ENCODE data around the gene CAMTA1.
"Not testable (repeated sequence)": the region's sequence is repeated elsewhere in the genome, so short reads cannot be mapped to it uniquely, and the experiment has no call there.

The CAMTA1 gene

DNA sequence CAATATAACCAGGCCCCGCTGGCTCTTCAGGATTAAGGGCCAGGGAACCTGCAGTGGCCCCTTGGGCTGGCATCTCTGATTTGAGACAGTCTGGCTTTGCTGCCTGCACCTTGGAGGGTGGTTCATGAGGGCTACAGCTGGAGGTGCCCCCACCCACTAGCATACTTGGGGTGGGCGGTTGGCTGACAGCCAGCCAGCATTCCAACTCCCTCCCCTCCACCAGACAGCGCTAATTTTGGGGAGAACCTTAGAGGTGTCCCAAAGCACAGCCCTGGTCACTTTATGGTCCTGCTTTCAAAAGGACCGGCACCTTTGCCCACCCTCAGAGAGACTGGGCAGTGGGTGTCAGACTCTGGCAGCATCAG lies 805.2 kb downstream of the CAMTA1 start:
- Histone ChIP-seq H3K27ac (ENCODE audit: low read depth, low read length) (no peak overlapping the region), H3K4me3 (ENCODE audit: low read depth in 1 of 5, low read length in 5 of 5) (no peak overlapping the region), H3K9ac (ENCODE audit: low read length in 5 of 5) (peak overlapping the region in 1 of 5 donors; percentile 7), H3K9me3 (ENCODE audit: control insufficient read depth in 5 of 5, low read length in 5 of 5) (no peaks in the 10 kb centered on the region), H3K36me3 (ENCODE audit: control insufficient read depth in 5 of 5, insufficient read depth in 5 of 5, low read length in 5 of 5) (no peaks in the 10 kb centered on the region), H3K27me3 (ENCODE audit: control insufficient read depth in 5 of 5, insufficient read depth in 4 of 5, low read length in 5 of 5) (peaks cover 0 to 17% (median 1%) of the 10 kb centered on the region in 5 donors), H3K4me1 (ENCODE audit: control insufficient read depth in 5 of 5, insufficient read depth in 5 of 5, low read length in 5 of 5) (no peaks in the 10 kb centered on the region)

DNA sequence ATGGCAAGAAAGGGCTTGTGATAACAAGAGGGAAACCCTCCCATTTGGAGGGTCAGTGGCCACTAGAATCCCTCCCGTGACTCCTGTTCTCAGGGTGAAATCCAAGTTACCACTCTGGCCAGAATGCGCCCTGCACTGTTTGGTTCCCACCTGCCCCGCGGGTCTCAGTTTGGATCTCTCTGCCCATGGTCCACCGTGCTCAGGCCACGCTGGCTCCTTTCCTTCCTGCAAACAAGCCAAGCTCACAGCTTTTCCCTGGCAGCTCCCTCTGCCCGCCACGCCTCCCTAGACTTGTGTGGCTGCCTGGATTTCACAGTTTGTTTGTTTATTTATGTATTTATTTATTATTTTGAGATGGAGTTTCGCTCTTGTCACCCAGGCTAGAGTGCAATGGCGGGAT lies 806.3 kb downstream of the CAMTA1 start:
- H3K4me3 ChIP-seq (ENCODE audit: low read depth in 1 of 5, low read length in 5 of 5) = no peak overlapping the region
- no peaks in the 10 kb centered on the region for H3K9me3 ChIP-seq (ENCODE audit: control insufficient read depth in 5 of 5, low read length in 5 of 5)
- H3K27ac ChIP-seq (ENCODE audit: low read depth, low read length) = no peak overlapping the region
- H3K9ac ChIP-seq (ENCODE audit: low read length in 5 of 5) = no peak overlapping the region
- peaks cover 0 to 16% (median 0%) of the 10 kb centered on the region in 5 donors for H3K27me3 ChIP-seq (ENCODE audit: control insufficient read depth in 5 of 5, insufficient read depth in 4 of 5, low read length in 5 of 5)
- H3K4me1 ChIP-seq (ENCODE audit: control insufficient read depth in 5 of 5, insufficient read depth in 5 of 5, low read length in 5 of 5) = no peaks in the 10 kb centered on the region
- no peaks in the 10 kb centered on the region for H3K36me3 ChIP-seq (ENCODE audit: control insufficient read depth in 5 of 5, insufficient read depth in 5 of 5, low read length in 5 of 5)

DNA sequence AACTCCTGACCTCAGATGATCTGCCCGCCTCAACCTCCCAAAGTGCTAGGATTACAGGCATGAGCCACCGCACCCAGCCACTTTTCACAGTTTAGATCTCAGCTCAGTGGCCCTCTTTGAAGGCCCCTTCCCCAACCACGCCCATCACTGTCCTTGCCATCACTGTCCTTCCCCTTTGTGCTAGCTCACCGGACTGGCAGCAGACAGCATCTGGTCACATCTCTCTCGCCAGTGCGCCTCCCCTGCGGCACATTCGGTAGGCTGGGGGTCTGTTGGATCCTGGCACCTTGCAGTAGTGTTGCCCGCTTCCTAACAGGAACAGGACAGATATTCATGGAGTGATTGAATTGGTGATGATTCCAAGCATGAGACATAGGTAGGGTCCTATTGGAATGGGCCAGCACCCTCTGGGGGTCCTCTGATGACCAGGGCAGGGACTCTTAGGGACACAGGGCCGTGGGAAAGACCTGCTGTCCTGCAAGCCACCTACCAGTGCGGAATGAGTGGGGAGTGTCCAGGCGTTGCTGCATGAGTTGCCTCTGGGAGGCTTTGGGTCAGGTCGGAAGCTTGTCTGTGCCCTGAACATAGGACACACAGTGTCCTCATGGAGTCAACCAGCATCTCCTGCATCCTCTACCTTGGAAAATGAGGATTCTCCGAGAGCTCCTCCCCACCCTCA lies 807.0 kb downstream of the CAMTA1 start:
- no peaks in the 10 kb centered on the region for H3K36me3 ChIP-seq (ENCODE audit: control insufficient read depth in 5 of 5, insufficient read depth in 5 of 5, low read length in 5 of 5)
- H3K9ac ChIP-seq (ENCODE audit: low read length in 5 of 5) = no peak overlapping the region
- no peak overlapping the region for H3K27ac ChIP-seq (ENCODE audit: low read depth, low read length)
- H3K4me1 ChIP-seq (ENCODE audit: control insufficient read depth in 5 of 5, insufficient read depth in 5 of 5, low read length in 5 of 5) = no peaks in the 10 kb centered on the region
- peaks cover 0 to 17% (median 0%) of the 10 kb centered on the region in 5 donors for H3K27me3 ChIP-seq (ENCODE audit: control insufficient read depth in 5 of 5, insufficient read depth in 4 of 5, low read length in 5 of 5)
- H3K4me3 ChIP-seq (ENCODE audit: low read depth in 1 of 5, low read length in 5 of 5) = no peak overlapping the region
- H3K9me3 ChIP-seq (ENCODE audit: control insufficient read depth in 5 of 5, low read length in 5 of 5) = no peaks in the 10 kb centered on the region

DNA sequence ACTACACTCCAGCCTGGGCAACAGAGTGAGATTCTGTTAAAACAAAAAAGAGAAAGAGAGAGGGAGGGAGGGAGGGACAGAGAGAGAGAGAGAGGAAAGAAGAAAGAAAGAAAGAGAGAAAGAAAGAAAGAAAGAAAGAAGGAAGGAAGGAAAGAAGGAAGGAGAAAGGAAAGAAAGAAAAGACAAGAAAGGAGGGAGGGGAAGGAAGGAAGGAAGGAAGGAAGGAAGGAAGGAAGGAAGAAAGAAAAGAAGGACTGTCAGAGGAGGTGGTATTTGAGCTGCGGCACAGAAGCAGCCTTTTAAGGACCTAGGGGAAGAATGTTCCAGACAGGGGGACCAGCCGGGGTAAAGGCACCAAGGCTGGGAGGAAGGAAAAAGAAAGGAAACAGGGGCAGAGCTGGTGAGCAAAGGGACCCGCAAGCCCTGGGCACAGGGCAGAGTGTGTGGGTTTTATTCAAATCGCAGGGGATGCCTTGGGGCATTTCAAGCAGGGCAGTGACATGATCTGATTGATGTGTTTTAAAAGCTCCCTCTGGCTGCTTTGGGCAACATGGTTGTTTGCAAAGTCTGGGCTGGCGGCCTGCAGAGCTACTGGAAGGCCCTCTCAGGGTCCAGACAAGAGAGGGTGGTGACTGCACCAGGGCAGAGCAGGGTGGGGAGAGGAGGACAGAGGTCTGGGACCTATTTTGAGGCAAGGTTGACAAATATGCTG lies 808.9 kb downstream of the CAMTA1 start:
- no peaks in the 10 kb centered on the region for H3K4me1 ChIP-seq (ENCODE audit: control insufficient read depth in 5 of 5, insufficient read depth in 5 of 5, low read length in 5 of 5)
- H3K9me3 ChIP-seq (ENCODE audit: control insufficient read depth in 5 of 5, low read length in 5 of 5) = no peaks in the 10 kb centered on the region
- no peak overlapping the region for H3K4me3 ChIP-seq (ENCODE audit: low read depth in 1 of 5, low read length in 5 of 5)
- H3K27ac ChIP-seq (ENCODE audit: low read depth, low read length) = no peak overlapping the region
- H3K9ac ChIP-seq (ENCODE audit: low read length in 5 of 5) = no peak overlapping the region
- H3K27me3 ChIP-seq (ENCODE audit: control insufficient read depth in 5 of 5, insufficient read depth in 4 of 5, low read length in 5 of 5) = peaks cover 0 to 13% (median 0%) of the 10 kb centered on the region in 5 donors
- no peaks in the 10 kb centered on the region for H3K36me3 ChIP-seq (ENCODE audit: control insufficient read depth in 5 of 5, insufficient read depth in 5 of 5, low read length in 5 of 5)

DNA sequence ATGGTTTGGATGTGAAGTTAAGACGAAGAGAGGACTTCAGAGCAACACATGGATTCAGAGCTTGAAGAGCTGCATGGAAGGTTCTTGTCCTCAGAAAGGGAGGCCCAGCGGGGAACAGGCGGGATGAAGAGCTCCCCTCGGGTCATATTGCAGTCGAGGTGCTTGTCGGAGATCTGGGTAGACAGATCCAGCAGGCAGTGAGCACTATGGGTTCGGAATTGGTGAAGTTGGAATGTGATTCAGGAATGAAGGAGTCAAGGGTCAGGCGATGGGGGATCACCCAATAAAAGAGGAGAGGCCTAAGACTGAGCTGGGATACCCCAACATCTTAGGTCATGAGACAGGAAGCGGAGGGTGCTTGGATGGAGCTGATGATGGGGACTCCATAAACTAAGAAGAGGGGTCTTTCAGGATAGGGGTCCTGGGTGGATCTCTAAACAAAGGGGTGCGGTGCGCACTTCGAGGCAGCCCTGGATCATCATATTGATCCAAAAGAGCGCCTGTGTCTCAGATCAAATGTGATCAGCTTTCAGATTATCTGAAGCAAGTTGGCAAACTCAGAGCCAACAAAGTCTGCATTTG lies 809.6 kb downstream of the CAMTA1 start:
- Histone ChIP-seq H3K9me3 (ENCODE audit: control insufficient read depth in 5 of 5, low read length in 5 of 5) (no peaks in the 10 kb centered on the region), H3K4me3 (ENCODE audit: low read depth in 1 of 5, low read length in 5 of 5) (no peak overlapping the region), H3K4me1 (ENCODE audit: control insufficient read depth in 5 of 5, insufficient read depth in 5 of 5, low read length in 5 of 5) (no peaks in the 10 kb centered on the region), H3K27me3 (ENCODE audit: control insufficient read depth in 5 of 5, insufficient read depth in 4 of 5, low read length in 5 of 5) (peaks cover 0 to 11% (median 0%) of the 10 kb centered on the region in 5 donors), H3K9ac (ENCODE audit: low read length in 5 of 5) (no peak overlapping the region), H3K27ac (ENCODE audit: low read depth, low read length) (no peak overlapping the region), H3K36me3 (ENCODE audit: control insufficient read depth in 5 of 5, insufficient read depth in 5 of 5, low read length in 5 of 5) (no peaks in the 10 kb centered on the region)

DNA sequence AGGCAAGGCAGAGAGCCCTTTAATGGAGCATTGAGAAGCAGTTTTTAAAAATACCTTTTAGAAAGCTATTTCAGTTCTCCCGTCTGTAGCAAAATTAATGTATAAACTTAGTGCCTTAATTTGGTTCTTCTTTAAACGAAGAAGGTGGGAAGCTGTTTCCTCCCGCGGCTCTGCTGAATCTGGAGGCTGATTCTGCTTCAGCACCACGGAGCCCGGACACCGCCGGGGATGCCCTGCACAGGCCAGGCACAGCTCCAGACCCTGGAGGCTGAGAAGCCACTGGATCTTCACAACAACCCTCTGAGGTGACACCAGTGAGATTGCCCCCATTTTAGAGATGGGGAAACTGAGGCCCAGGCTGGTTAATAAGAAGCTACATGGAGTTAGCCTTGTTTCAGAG lies 810.1 kb downstream of the CAMTA1 start:
- Histone ChIP-seq H3K9me3 (ENCODE audit: control insufficient read depth in 5 of 5, low read length in 5 of 5) (no peaks in the 10 kb centered on the region), H3K9ac (ENCODE audit: low read length in 5 of 5) (no peak overlapping the region), H3K4me3 (ENCODE audit: low read depth in 1 of 5, low read length in 5 of 5) (no peak overlapping the region), H3K36me3 (ENCODE audit: control insufficient read depth in 5 of 5, insufficient read depth in 5 of 5, low read length in 5 of 5) (no peaks in the 10 kb centered on the region), H3K27ac (ENCODE audit: low read depth, low read length) (no peak overlapping the region), H3K27me3 (ENCODE audit: control insufficient read depth in 5 of 5, insufficient read depth in 4 of 5, low read length in 5 of 5) (peaks cover 0 to 11% (median 0%) of the 10 kb centered on the region in 5 donors), H3K4me1 (ENCODE audit: control insufficient read depth in 5 of 5, insufficient read depth in 5 of 5, low read length in 5 of 5) (no peaks in the 10 kb centered on the region)

DNA sequence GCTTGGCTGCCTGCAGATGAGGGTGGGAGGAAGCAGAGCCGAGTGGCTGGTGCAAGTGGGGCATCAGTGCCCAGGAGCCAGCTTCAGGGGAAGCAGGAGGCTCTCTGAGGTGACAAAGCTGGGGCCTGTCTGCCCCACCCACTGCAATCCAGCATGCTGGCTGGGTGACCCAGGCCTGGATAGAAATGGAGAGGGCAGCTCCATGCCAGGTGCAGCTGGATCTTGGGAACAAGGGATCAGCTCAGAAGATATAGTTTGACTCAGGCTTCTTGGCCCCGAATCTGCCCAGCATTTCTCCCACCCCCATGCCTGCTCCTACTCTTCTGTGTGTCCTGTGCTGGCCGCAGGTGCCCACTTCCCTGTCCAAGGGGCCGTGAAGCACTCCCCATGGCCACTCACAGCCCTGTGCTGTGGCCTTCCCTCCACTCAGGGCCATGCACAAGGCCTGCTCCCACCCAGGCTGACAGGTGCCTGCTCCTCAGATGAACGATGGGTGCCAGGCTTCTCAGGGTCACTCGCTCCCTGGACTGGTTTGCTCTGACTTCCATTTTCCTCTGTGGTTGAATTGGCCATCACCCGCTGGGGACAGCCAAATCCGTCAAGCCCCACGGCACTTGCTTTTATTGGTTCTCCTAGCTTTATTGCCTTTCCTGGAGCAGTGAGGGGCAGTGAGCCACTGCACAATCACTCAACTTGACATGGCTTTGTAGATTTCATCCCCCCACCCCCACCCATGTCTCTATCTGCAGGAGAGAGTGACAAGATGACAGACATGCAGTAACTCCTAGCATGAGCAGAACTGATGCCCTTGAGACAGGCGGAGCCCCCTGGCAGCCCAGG lies 811.1 kb downstream of the CAMTA1 start:
- Histone ChIP-seq H3K27ac (ENCODE audit: low read depth, low read length) (no peak overlapping the region), H3K4me1 (ENCODE audit: control insufficient read depth in 5 of 5, insufficient read depth in 5 of 5, low read length in 5 of 5) (no peaks in the 10 kb centered on the region), H3K4me3 (ENCODE audit: low read depth in 1 of 5, low read length in 5 of 5) (no peak overlapping the region), H3K27me3 (ENCODE audit: control insufficient read depth in 5 of 5, insufficient read depth in 4 of 5, low read length in 5 of 5) (peaks cover 0 to 11% (median 0%) of the 10 kb centered on the region in 5 donors), H3K9me3 (ENCODE audit: control insufficient read depth in 5 of 5, low read length in 5 of 5) (no peaks in the 10 kb centered on the region), H3K36me3 (ENCODE audit: control insufficient read depth in 5 of 5, insufficient read depth in 5 of 5, low read length in 5 of 5) (no peaks in the 10 kb centered on the region), H3K9ac (ENCODE audit: low read length in 5 of 5) (no peak overlapping the region)

DNA sequence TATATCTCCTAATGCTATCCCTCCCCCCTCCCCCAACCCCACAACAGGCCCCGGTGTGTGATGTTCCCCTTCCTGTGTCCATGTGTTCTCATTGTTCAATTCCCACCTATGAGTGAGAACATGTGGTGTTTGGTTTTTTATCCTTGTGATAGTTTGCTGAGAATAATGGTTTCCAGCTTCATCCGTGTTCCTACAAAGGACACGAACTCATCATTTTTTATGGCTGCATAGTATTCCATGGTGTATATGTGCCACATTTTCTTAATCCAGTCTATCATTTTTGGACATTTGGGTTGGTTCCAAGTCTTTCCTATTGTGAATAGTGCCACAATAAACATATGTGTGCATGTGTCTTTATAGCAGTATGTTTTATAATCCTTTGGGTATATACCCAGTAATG lies 812.8 kb downstream of the CAMTA1 start:
- not testable (repeated sequence) for H3K27me3 ChIP-seq (ENCODE audit: control insufficient read depth in 5 of 5, insufficient read depth in 4 of 5, low read length in 5 of 5); H3K4me1 ChIP-seq (ENCODE audit: control insufficient read depth in 5 of 5, insufficient read depth in 5 of 5, low read length in 5 of 5); H3K36me3 ChIP-seq (ENCODE audit: control insufficient read depth in 5 of 5, insufficient read depth in 5 of 5, low read length in 5 of 5); H3K9ac ChIP-seq (ENCODE audit: low read length in 5 of 5); H3K9me3 ChIP-seq (ENCODE audit: control insufficient read depth in 5 of 5, low read length in 5 of 5); H3K27ac ChIP-seq (ENCODE audit: low read depth, low read length); H3K4me3 ChIP-seq (ENCODE audit: low read depth in 1 of 5, low read length in 5 of 5)

DNA sequence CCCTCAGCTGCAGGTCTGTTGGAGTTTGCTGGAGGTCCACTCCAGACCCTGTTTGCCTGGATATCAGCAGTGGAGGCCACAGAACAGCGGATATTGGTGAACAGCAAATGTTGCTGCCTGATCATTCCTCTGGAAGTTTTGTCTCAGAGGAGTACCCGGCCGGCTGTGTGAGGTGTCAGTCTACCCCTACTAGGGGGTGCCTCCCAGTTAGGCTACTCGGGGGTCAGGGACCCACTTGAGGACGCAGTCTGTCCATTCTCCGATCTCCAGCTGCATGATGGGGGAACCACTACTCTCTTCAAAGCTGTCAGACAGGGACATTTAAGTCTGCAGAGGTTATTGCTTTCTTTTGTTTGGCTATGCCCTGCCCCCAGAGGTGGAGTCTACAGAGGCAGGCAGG lies 819.7 kb downstream of the CAMTA1 start:
- H3K4me1 ChIP-seq (ENCODE audit: control insufficient read depth in 5 of 5, insufficient read depth in 5 of 5, low read length in 5 of 5); H3K9me3 ChIP-seq (ENCODE audit: control insufficient read depth in 5 of 5, low read length in 5 of 5); H3K36me3 ChIP-seq (ENCODE audit: control insufficient read depth in 5 of 5, insufficient read depth in 5 of 5, low read length in 5 of 5); H3K4me3 ChIP-seq (ENCODE audit: low read depth in 1 of 5, low read length in 5 of 5); H3K9ac ChIP-seq (ENCODE audit: low read length in 5 of 5); H3K27ac ChIP-seq (ENCODE audit: low read depth, low read length): not testable (repeated sequence)
- H3K27me3 ChIP-seq (ENCODE audit: control insufficient read depth in 5 of 5, insufficient read depth in 4 of 5, low read length in 5 of 5) = peaks cover 2 to 15% (median 10%) of the 10 kb centered on the region in 5 donors

DNA sequence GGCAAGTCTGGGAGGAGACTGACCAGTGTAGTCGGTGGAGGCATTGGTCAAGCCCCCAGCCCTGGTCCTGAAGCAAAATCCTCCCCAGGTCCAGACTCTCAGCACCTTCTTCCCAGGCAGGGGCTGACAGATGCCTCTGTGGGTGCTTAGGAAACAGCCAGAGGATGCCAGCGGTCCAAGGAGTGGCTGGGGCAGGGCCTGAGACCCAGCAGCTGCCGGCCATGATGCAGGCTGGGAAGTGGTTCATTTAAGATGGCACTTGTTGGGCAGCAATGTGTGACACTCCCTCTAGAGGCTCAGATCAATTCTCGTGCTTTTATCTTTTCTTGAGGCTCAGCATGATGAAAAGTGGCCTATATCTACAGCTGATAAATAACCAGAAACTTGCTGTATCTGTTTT lies 820.8 kb downstream of the CAMTA1 start:
- H3K9me3 ChIP-seq (ENCODE audit: control insufficient read depth in 5 of 5, low read length in 5 of 5) = peaks cover 0 to 9% (median 0%) of the 10 kb centered on the region in 5 donors
- no peak overlapping the region for H3K27ac ChIP-seq (ENCODE audit: low read depth, low read length)
- no peak overlapping the region for H3K4me3 ChIP-seq (ENCODE audit: low read depth in 1 of 5, low read length in 5 of 5)
- H3K9ac ChIP-seq (ENCODE audit: low read length in 5 of 5) = no peak overlapping the region
- no peaks in the 10 kb centered on the region for H3K36me3 ChIP-seq (ENCODE audit: control insufficient read depth in 5 of 5, insufficient read depth in 5 of 5, low read length in 5 of 5)
- no peaks in the 10 kb centered on the region for H3K4me1 ChIP-seq (ENCODE audit: control insufficient read depth in 5 of 5, insufficient read depth in 5 of 5, low read length in 5 of 5)
- H3K27me3 ChIP-seq (ENCODE audit: control insufficient read depth in 5 of 5, insufficient read depth in 4 of 5, low read length in 5 of 5) = peaks cover 2 to 15% (median 10%) of the 10 kb centered on the region in 5 donors

All from subcutaneous abdominal adipose tissue (tissue), 5 donors.